Mucosa of rectum (tissue), 2 donors: Measurements from ENCODE around the gene ARHGAP4.
A peak's percentile ranks its signal among the peaks of the same experiment; 100 is the strongest.

Source experiments
- H3K27ac ChIP-seq, 2 donors: one replicate each; pipeline ENCODE4 v1.7.0; 2013; ENCODE audit warnings: inconsistent platforms in 2 of 2, low read depth in 2 of 2, low read length in 2 of 2
- H3K27me3 ChIP-seq, 2 donors: one replicate each; pipeline ENCODE4 v1.7.0; 2013; ENCODE audit warnings: low read length in 2 of 2; ENCODE audit not compliant: control insufficient read depth in 2 of 2, insufficient read depth in 2 of 2
- H3K36me3 ChIP-seq, 2 donors: one replicate each; pipeline ENCODE4 v1.7.0; 2013; ENCODE audit warnings: low read length in 2 of 2; ENCODE audit not compliant: control insufficient read depth in 2 of 2, insufficient read depth in 2 of 2
- H3K4me1 ChIP-seq, 2 donors: one replicate each; pipeline ENCODE4 v1.7.0; 2013; ENCODE audit warnings: low read length in 2 of 2, mild to moderate bottlenecking in 1 of 2; ENCODE audit not compliant: control insufficient read depth in 2 of 2, insufficient read depth in 2 of 2
- H3K4me3 ChIP-seq, 2 donors: one replicate each; pipeline ENCODE4 v1.7.0; 2013; ENCODE audit warnings: low read length in 2 of 2
- H3K9ac ChIP-seq, 2 donors: one replicate each; pipeline ENCODE4 v1.7.0; 2013; ENCODE audit warnings: low read length in 2 of 2, low read depth in 1 of 2, mild to moderate bottlenecking in 1 of 2
- H3K9me3 ChIP-seq, 2 donors: one replicate each; pipeline ENCODE4 v1.7.0; 2013; ENCODE audit warnings: low read length in 2 of 2; ENCODE audit not compliant: control insufficient read depth in 2 of 2
- donor health status: healthy.
- donor health status: Normal muscosa, but diverticular disease.

ARHGAP4 gene

DNA sequence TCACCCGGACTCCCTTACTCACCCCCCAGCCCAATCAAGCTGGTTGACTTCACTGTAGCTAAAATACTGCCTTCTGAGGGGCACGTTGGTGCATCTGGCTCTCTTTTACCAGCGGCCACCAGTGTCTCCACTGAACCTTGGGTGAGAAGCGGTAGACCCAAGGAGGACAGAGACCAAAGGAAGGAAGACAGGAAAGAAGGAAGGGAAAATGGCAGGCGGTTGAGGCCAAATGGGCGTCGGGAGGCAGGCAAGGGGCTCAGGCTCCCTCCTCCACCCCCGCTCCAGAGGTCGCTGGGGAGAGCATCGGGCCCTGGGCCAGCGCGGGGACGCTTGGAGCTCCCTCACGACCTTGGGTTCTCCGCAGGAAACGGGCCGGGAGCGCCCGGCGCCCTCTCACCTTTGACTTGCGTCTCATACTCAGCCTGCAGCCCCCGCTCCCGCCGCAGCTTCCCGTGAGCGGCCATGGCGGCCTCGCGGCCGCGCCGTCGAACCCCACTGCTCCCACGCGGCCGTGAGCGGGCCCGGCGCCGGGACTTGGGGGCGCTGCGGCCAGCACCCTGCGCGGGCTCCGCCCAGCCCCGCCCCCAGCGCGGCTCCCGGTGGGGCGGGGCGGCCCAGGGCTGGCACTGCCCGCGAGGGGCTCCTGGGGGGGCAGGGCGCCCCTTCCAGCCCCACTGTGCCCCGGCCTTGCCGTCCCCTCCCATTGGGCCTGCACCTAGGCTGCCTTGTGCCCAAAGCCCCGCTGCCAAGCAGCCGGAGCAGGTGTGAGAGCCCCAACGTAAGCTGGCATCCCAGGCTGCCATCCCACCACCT is at the start of gene ARHGAP4:
Gene ARHGAP4 (minus strand): TSS at position 526 of the 813 bp plus-strand sequence. CDS start 62 bp downstream, at position 464.
- Histone ChIP-seq H3K4me1 (peaks cover 29 to 37% of the 10 kb centered on the region in 2 donors), H3K9me3 (no peaks in the 10 kb centered on the region), H3K4me3 (peak within 1 kb of the TSS; percentile 78 to 83), H3K27me3 (peaks cover 2 to 7% of the 10 kb centered on the region in 2 donors), H3K27ac (peak within 1 kb of the TSS; percentile 99), H3K36me3 (peaks cover 0 to 4% of the 10 kb centered on the region in 2 donors), H3K9ac (peak within 1 kb of the TSS; percentile 83 to 97)

- Histone ChIP-seq H3K4me3 (no peak overlapping the region), H3K9ac (no peak overlapping the region), H3K9me3 (no peaks in the 10 kb centered on the region), H3K27me3 (no peaks in the 10 kb centered on the region), H3K4me1 (peaks cover 17 to 22% of the 10 kb centered on the region in 2 donors), H3K36me3 (no peaks in the 10 kb centered on the region), H3K27ac (peak overlapping the region; percentile 99 to 100)
Observed at GRCh38 chrX:153974726-153975286, 48.7 kb upstream of the ARHGAP4 start.

- Histone ChIP-seq H3K4me3 (peak overlapping the region; percentile 28 to 76), H3K4me1 (peaks cover 21 to 28% of the 10 kb centered on the region in 2 donors), H3K27me3 (no peaks in the 10 kb centered on the region), H3K9me3 (no peaks in the 10 kb centered on the region), H3K27ac (peak overlapping the region; percentile 99 to 100), H3K36me3 (no peaks in the 10 kb centered on the region), H3K9ac (peak overlapping the region; percentile 83 to 93)
Observed at GRCh38 chrX:153974003-153974725, 48.1 kb upstream of the ARHGAP4 start.

DNA sequence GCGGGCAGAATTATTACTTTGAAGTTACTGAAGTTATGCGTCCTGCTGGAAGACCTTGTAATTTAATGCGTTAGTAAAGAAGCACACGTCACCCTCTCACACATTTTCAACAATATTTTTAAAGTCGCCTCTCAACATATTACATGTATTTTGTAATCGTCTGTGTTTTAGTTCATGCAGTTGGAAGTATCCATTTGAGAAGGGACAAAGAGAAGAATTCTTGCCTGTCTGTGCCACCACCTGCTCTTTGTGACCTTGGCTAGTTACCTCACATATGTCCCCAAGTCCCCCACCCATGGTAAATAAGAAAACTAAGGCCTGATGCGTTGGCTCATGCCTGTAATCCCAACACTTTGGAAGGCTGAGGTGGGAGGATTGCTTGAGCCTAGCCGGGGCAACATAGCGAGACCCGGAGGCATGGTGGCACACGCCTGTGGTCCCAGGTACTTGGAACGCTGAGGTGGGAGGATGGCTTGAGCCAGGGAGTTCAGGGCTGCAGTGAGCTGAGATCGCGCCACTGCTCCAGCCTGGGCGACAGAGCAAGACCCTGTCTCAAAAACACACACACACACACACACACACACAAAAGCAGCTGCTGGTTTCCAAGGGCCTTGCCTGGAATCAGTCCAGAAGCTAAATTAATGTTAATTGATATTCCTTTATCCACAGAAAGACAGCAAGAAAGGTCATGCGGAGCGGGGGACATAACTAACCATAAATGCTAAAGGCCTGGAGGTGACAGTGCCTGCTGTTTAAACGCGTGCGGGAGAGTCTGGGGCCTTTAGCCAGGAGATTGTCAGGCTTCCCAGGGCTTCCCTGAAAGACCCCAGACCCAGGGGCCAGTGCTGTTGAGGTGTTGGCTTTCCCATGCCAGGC is 47.3 kb upstream of the ARHGAP4 start:
- H3K4me1 ChIP-seq = peaks cover 28 to 34% of the 10 kb centered on the region in 2 donors
- peak overlapping the region; percentile 76 to 88 for H3K4me3 ChIP-seq
- H3K27me3 ChIP-seq = no peaks in the 10 kb centered on the region
- peak overlapping the region; percentile 83 to 93 for H3K9ac ChIP-seq
- H3K9me3 ChIP-seq = no peaks in the 10 kb centered on the region
- peak overlapping the region; percentile 99 to 100 for H3K27ac ChIP-seq
- H3K36me3 ChIP-seq = no peaks in the 10 kb centered on the region

- H3K27ac ChIP-seq = peak within 1 kb of the TSS; percentile 99 to 100
- H3K27me3 ChIP-seq = no peaks in the 10 kb centered on the region
- no peaks in the 10 kb centered on the region for H3K9me3 ChIP-seq
- no peaks in the 10 kb centered on the region for H3K36me3 ChIP-seq
- H3K9ac ChIP-seq = peak within 1 kb of the TSS; percentile 93 to 98
- peak within 1 kb of the TSS; percentile 88 to 97 for H3K4me3 ChIP-seq
- peaks cover 33 to 42% of the 10 kb centered on the region in 2 donors for H3K4me1 ChIP-seq
Observed at GRCh38 chrX:153972368-153973126, 46.5 kb upstream of the ARHGAP4 start, which contains the start of gene TMEM187. Gene TMEM187, plus strand, starts transcription at chrX:153972754. Its CDS starts 9,309 bp downstream, at chrX:153982063.

DNA sequence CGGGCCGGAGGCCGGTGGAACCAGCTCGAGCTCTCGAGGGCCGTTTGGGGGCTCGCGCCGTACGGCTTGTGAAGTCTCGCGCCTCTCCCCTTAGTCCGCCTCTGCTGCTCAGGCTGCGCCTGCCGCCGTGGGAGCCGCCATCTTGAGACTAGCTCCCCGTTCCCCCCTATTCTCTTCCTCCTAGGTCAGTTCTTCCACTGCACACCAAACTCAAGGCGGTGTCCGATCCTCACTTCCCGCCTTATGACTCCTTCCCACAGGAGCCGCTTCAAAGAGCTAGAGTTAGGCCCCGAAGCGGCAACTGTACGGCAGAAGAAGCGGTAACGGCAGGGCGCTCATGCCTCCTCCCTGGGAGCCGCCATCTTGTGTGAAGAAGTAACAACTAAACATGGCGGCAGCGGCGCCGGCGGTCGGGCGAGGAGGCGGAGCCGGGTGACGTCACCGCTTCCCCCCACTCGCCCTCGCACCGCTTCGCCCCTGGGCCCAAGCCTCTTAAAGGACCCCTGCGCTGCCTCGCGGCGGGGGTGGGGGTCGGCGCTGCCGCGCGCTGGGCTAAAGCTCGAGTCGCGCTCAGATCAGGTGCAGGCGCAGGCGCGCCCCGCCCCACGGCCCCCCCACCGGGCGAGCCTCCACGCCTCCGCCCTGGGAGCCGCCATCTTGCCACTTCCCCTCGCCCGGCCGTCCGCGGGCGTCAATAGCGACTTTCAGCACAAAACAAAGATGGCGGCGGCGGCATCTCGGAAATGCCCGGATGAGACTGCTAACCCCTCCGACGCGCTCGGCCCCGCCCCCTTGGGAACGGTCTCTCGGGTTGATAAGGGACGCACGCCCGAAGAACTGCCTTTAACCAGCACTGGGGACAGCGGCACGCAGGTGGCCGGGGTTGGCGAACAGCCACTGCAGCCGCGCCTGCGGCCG is 45.6 kb upstream of the ARHGAP4 start, which contains the start of gene HCFC1:
Gene HCFC1 (minus strand): TSS at position 369 of the 918 bp plus-strand sequence. CDS start 978 bp downstream, outside the sequence.
- Histone ChIP-seq H3K4me3 (peak within 1 kb of the TSS; percentile 88 to 97), H3K9ac (peak within 1 kb of the TSS; percentile 93 to 98), H3K36me3 (no peaks in the 10 kb centered on the region), H3K4me1 (peaks cover 35 to 48% of the 10 kb centered on the region in 2 donors), H3K27me3 (no peaks in the 10 kb centered on the region), H3K9me3 (no peaks in the 10 kb centered on the region), H3K27ac (peak within 1 kb of the TSS; percentile 99 to 100)

DNA sequence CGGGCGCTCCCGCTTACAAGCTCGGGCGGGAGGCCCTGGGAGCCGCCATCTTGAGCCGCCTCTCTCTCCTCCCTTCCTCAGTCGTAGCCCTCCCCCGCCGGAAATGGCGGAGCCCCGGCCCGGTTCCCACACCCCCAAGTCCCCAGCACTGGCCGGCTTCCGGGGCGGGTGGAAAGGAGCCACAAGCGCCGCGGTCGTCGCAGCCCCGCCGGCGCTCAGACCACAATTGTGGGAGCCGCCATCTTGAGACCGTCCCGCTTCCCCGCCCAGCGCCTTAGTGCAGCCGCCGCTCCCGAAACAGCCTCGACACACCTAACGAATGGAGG is 45.0 kb upstream of the ARHGAP4 start:
- Histone ChIP-seq H3K4me1 (peaks cover 42 to 52% of the 10 kb centered on the region in 2 donors), H3K9ac (peak overlapping the region; percentile 93 to 98), H3K27me3 (no peaks in the 10 kb centered on the region), H3K36me3 (no peaks in the 10 kb centered on the region), H3K9me3 (no peaks in the 10 kb centered on the region), H3K4me3 (peak overlapping the region; percentile 88 to 97), H3K27ac (peak overlapping the region; percentile 99 to 100)

GRCh38 chrX:153970357-153971123 is 44.5 kb upstream of the ARHGAP4 start:
- Histone ChIP-seq H3K36me3 (no peaks in the 10 kb centered on the region), H3K4me3 (peak overlapping the region; percentile 88 to 97), H3K9ac (peak overlapping the region; percentile 93 to 98), H3K4me1 (peaks cover 42 to 52% of the 10 kb centered on the region in 2 donors), H3K27ac (peak overlapping the region; percentile 99 to 100), H3K27me3 (no peaks in the 10 kb centered on the region), H3K9me3 (no peaks in the 10 kb centered on the region)
